DND-41 (cell line): ENCODE data around the gene PIK3R6.
A peak's percentile ranks its signal among the peaks of the same experiment; 100 is the strongest.
"Not testable (repeated sequence)": the region's sequence is repeated elsewhere in the genome, so short reads cannot be mapped to it uniquely, and the experiment has no call there.

Experiments
- ATAC-seq: fragments of 200-7000 bp; cut with Tn5 transposase; 3 replicates; pipeline ENCODE4 v1.9.1; 2021; ENCODE audit warnings: low read depth; ENCODE audit not compliant: insufficient read depth
- DNase-seq: peaks from one replicate; pipeline ENCODE4 v3.0.0-alpha.2; 2020
- H2AFZ ChIP-seq: 2 replicates; pipeline ENCODE4 v1.6.0; 2012; ENCODE audit warnings: low read depth, low read length
- H3K27ac ChIP-seq: 2 replicates; pipeline ENCODE4 v1.5.1; 2012; ENCODE audit warnings: low read length, inconsistent platforms
- H3K27me3 ChIP-seq: fragments of 200-600 bp; sonication (generic); 2 replicates; pipeline ENCODE4 v1.6.0; 2012; ENCODE audit warnings: low read length, mild to moderate bottlenecking, inconsistent platforms; ENCODE audit not compliant: insufficient read depth, poor library complexity
- H3K36me3 ChIP-seq: 2 replicates; pipeline ENCODE4 v1.5.1; 2012; ENCODE audit warnings: low read length, inconsistent platforms; ENCODE audit not compliant: insufficient read depth
- H3K4me1 ChIP-seq: 2 replicates; pipeline ENCODE4 v1.5.1; 2012; ENCODE audit warnings: mild to moderate bottlenecking, low read length; ENCODE audit not compliant: insufficient read depth
- H3K4me2 ChIP-seq: 2 replicates; pipeline ENCODE4 v1.6.0; 2012; ENCODE audit warnings: mild to moderate bottlenecking, moderate library complexity, low read length, inconsistent platforms; ENCODE audit not compliant: insufficient read depth
- H3K4me3 ChIP-seq, 2 experiments: fragments of 200-600 bp in 1 of 2; shearing (Covaris generic) in 1 of 2; 2 replicates each; pipeline ENCODE4 v1.5.1; 2012 to 2016; ENCODE audit warnings: inconsistent platforms in 2 of 2, low read length in 2 of 2, mild to moderate bottlenecking in 2 of 2, low read depth in 1 of 2, moderate library complexity in 1 of 2
- H3K79me2 ChIP-seq: 2 replicates; pipeline ENCODE4 v1.6.0; 2012; ENCODE audit warnings: low read length, inconsistent platforms; ENCODE audit not compliant: insufficient read depth
- H3K9ac ChIP-seq: 2 replicates; pipeline ENCODE4 v1.6.0; 2012; ENCODE audit warnings: low read depth, mild to moderate bottlenecking, inconsistent platforms, low read length, moderate library complexity
- H3K9me3 ChIP-seq: 2 replicates; pipeline ENCODE4 v1.5.1; 2012; ENCODE audit warnings: low read length, moderate library complexity, mild to moderate bottlenecking, inconsistent platforms; ENCODE audit not compliant: insufficient read depth, severe bottlenecking
- H4K20me1 ChIP-seq: 2 replicates; pipeline ENCODE4 v1.6.0; 2012; ENCODE audit warnings: low read length; ENCODE audit not compliant: insufficient read depth
- CTCF ChIP-seq: IDR thresholded peaks from 2 replicates; pipeline ENCODE4 v1.5.1; 2012; ENCODE audit warnings: borderline replicate concordance, low read length, moderate library complexity, mild to moderate bottlenecking; ENCODE audit not compliant: poor library complexity, severe bottlenecking; ENCODE audit errors: extremely low read depth
- EZH2 ChIP-seq: IDR thresholded peaks from 3 replicates; pipeline ENCODE4 v1.6.1; 2012; ENCODE audit warnings: borderline replicate concordance, low read depth, mild to moderate bottlenecking, moderate library complexity, low read length, inconsistent platforms; ENCODE audit not compliant: severe bottlenecking

PIK3R6 gene

DNA sequence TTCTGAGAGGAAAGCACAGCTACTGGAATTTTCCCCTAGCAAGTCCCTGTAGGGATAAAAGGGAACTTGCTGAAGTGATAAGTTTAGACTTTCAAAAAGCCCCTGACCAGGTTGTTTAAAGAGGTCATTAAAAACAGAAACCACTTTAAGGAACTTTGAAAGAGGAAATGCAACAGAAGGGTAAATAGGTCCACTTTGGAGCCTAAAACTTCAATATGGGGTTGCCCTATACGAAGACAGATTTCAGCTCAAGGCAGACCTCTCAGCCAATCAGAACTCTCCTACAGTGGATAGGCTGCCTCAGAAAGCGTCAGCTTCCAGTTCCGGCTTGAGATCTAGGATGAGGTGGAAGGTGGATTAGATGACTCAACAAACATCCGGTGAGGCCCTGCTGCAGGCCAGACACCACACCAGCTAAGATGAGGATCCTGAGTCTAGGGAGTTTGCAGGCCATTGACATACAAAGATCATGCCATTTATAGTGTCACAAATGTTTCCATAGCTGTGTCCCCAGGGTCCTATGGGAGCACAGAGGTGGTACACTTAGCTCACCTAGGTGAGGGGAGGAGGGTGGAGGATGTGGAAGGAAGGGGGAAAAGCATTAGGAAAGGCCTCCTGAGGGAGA is 60.4 kb downstream of the PIK3R6 start:
- no peaks in the 10 kb centered on the region for H3K27me3 ChIP-seq
- no peak overlapping the region for H3K9ac ChIP-seq
- no peak overlapping the region for H3K27ac ChIP-seq
- H3K36me3 ChIP-seq = peaks cover 64% of the 10 kb centered on the region
- no peaks in the 10 kb centered on the region for H4K20me1 ChIP-seq
- no peak for DNase-seq
- no peak for ATAC-seq
- no peaks in the 10 kb centered on the region for H3K4me1 ChIP-seq
- H3K4me3 ChIP-seq = no peak overlapping the region
- no peak overlapping the region for H3K4me2 ChIP-seq
- peaks cover 4% of the 10 kb centered on the region for H3K9me3 ChIP-seq
- H3K79me2 ChIP-seq = no peaks in the 10 kb centered on the region
- H2AFZ ChIP-seq = no peak overlapping the region
- TF ChIP-seq CTCF (no peak), EZH2 (no peak)

- H3K4me3 ChIP-seq = no peak overlapping the region
- H3K4me2 ChIP-seq = no peak overlapping the region
- no peak overlapping the region for H2AFZ ChIP-seq
- H3K36me3 ChIP-seq = peaks cover 62% of the 10 kb centered on the region
- peaks cover 4% of the 10 kb centered on the region for H3K9me3 ChIP-seq
- H3K4me1 ChIP-seq = no peaks in the 10 kb centered on the region
- DNase-seq (no peak), ATAC-seq (no peak)
- H3K27ac ChIP-seq = no peak overlapping the region
- no peak overlapping the region for H3K9ac ChIP-seq
- H3K27me3 ChIP-seq = no peaks in the 10 kb centered on the region
- H4K20me1 ChIP-seq = no peaks in the 10 kb centered on the region
- H3K79me2 ChIP-seq = no peaks in the 10 kb centered on the region
- TF ChIP-seq EZH2 (no peak), CTCF (no peak)
Observed at GRCh38 chr17:8806253-8806925, 61.1 kb downstream of the PIK3R6 start.

GRCh38 chr17:8805396-8805795 is 62.1 kb downstream of the PIK3R6 start:
- not testable (repeated sequence) for H4K20me1 ChIP-seq, H3K27me3 ChIP-seq, H3K4me3 ChIP-seq, H3K9me3 ChIP-seq, DNase-seq, H3K79me2 ChIP-seq, H2AFZ ChIP-seq, H3K4me1 ChIP-seq, ATAC-seq, H3K4me2 ChIP-seq, H3K27ac ChIP-seq, H3K9ac ChIP-seq
- peaks cover 60% of the 10 kb centered on the region for H3K36me3 ChIP-seq

- no peaks in the 10 kb centered on the region for H3K79me2 ChIP-seq
- no peak overlapping the region for H3K4me2 ChIP-seq
- H3K27me3 ChIP-seq = no peaks in the 10 kb centered on the region
- H4K20me1 ChIP-seq = no peaks in the 10 kb centered on the region
- H3K4me1 ChIP-seq = no peaks in the 10 kb centered on the region
- H3K9me3 ChIP-seq = peaks cover under 1% of the 10 kb centered on the region
- DNase-seq (peak; percentile 22), ATAC-seq (peak; percentile 44; the same call in 1 of the 3 replicates)
- peaks cover 47% of the 10 kb centered on the region for H3K36me3 ChIP-seq
- no peak overlapping the region for H3K9ac ChIP-seq
- H2AFZ ChIP-seq = no peak overlapping the region
- TF ChIP-seq CTCF (peak; percentile 45), EZH2 (no peak)
- H3K27ac ChIP-seq = no peak overlapping the region
- H3K4me3 ChIP-seq = no peak overlapping the region
Observed at GRCh38 chr17:8803531-8804420, 63.7 kb downstream of the PIK3R6 start.
